DOHH2 (cell line): ENCODE measurements around the gene PYDC2.

Experiments
- EZH2phosphoT487 ChIP-seq: fragments of 200-600 bp; sonication (generic); IDR thresholded peaks from 2 replicates; pipeline ENCODE4 v1.6.1; 2017; ENCODE audit warnings: borderline replicate concordance, mild to moderate bottlenecking, antibody characterized with exemption, low read length, moderate library complexity, mixed read lengths
- TF ChIP-seq, protein P1 (sequence below): fragments of 200-600 bp; sonication (generic); IDR thresholded peaks from one replicate; pipeline ENCODE4 v1.5.1; 2014; ENCODE audit warnings: antibody characterized with exemption, mild to moderate bottlenecking, low read depth, low read length; ENCODE audit not compliant: poor library complexity, severe bottlenecking

DNA sequence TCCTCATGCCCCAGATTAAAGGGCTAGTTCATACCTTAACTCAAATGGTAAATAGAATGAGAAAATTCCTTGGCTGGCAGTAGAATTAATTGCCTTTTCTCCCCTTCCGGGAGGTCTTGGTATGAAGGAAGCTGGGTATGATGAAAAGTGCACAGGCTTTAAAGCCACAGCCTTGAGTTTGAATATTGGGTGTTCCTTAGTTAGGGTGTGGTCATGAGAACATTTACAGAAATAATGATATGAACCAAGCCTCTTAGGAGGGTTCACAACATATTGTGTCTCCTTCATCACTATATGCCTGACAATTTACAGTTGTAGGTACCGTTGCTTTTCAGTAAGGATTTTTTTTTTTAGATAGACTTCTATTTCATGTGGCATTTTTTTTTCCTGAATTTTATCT is 48.1 kb downstream of the PYDC2 start:
- TF ChIP-seq, protein P1, sequence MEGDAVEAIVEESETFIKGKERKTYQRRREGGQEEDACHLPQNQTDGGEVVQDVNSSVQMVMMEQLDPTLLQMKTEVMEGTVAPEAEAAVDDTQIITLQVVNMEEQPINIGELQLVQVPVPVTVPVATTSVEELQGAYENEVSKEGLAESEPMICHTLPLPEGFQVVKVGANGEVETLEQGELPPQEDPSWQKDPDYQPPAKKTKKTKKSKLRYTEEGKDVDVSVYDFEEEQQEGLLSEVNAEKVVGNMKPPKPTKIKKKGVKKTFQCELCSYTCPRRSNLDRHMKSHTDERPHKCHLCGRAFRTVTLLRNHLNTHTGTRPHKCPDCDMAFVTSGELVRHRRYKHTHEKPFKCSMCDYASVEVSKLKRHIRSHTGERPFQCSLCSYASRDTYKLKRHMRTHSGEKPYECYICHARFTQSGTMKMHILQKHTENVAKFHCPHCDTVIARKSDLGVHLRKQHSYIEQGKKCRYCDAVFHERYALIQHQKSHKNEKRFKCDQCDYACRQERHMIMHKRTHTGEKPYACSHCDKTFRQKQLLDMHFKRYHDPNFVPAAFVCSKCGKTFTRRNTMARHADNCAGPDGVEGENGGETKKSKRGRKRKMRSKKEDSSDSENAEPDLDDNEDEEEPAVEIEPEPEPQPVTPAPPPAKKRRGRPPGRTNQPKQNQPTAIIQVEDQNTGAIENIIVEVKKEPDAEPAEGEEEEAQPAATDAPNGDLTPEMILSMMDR = no peak
- no peak for TF ChIP-seq EZH2phosphoT487
